Vagina (tissue), 2 donors: ENCODE measurements around the gene ZNF630.
"Not testable (repeated sequence)": the region's sequence is repeated elsewhere in the genome, so short reads cannot be mapped to it uniquely, and the experiment has no call there.

Experiments used
- POLR2A ChIP-seq, 2 donors: fragments of 450-650 bp; IDR thresholded peaks; one replicate each; pipeline ENCODE4 v1.6.1; 2017; ENCODE audit warnings: antibody characterized with exemption in 2 of 2, mild to moderate bottlenecking in 2 of 2, moderate library complexity in 2 of 2
- POLR2AphosphoS5 ChIP-seq, 2 donors: sonication (generic); formaldehyde crosslinking; IDR thresholded peaks; one replicate each; pipeline ENCODE4 v1.9.0; 2017; ENCODE audit warnings: antibody characterized with exemption in 2 of 2, mild to moderate bottlenecking in 2 of 2, low read depth in 1 of 2; ENCODE audit not compliant: insufficient read depth in 1 of 2
- TF ChIP-seq, protein P1 (sequence below), 3 experiments: fragments of 450-650 bp in 2 of 3; fragments of 200-600 bp in 1 of 3; sonication (generic) in 1 of 3; IDR thresholded peaks; one replicate each; pipeline ENCODE4 v1.5.1; 2017 to 2019; ENCODE audit warnings: antibody characterized with exemption in 3 of 3, mild to moderate bottlenecking in 2 of 3, moderate library complexity in 2 of 3

GRCh38 chrX:48019892-48020291, 51.5 kb downstream of the ZNF630 start:
- TF ChIP-seq, protein P1, sequence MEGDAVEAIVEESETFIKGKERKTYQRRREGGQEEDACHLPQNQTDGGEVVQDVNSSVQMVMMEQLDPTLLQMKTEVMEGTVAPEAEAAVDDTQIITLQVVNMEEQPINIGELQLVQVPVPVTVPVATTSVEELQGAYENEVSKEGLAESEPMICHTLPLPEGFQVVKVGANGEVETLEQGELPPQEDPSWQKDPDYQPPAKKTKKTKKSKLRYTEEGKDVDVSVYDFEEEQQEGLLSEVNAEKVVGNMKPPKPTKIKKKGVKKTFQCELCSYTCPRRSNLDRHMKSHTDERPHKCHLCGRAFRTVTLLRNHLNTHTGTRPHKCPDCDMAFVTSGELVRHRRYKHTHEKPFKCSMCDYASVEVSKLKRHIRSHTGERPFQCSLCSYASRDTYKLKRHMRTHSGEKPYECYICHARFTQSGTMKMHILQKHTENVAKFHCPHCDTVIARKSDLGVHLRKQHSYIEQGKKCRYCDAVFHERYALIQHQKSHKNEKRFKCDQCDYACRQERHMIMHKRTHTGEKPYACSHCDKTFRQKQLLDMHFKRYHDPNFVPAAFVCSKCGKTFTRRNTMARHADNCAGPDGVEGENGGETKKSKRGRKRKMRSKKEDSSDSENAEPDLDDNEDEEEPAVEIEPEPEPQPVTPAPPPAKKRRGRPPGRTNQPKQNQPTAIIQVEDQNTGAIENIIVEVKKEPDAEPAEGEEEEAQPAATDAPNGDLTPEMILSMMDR (IDR thresholded peaks at IDR 0.05), result not testable (repeated sequence)
- TF ChIP-seq POLR2A (IDR thresholded peaks at IDR 0.05); POLR2AphosphoS5 (IDR thresholded peaks at IDR 0.05; ENCODE audit: insufficient read depth in 1 of 2, low read depth in 1 of 2): not testable (repeated sequence)
